ENCODE measurements around the gene FRG2B.
"Not testable (repeated sequence)": the region's sequence is repeated elsewhere in the genome, so short reads cannot be mapped to it uniquely, and the experiment has no call there.

The FRG2B gene

DNA sequence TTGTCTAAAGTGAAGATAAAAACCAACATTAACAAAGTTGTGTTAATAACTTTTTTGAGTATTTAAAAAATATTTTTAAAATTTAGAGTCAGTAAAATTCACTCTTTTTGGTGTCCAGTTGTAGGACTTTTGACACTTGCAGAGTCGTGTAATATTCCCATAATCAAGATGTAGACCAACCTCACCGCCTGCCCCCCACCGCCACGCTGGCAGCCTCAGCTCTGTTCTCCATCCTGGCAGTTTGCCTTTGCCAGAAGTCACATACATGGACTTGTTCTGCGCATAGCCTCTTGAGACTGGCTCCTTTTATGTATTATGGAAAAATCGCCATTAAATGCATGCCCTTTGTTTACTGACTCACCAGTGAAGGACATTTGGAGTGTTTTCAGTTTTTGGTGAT is 33.9 kb downstream of the FRG2B start:
- no peak for DNase-seq

DNA sequence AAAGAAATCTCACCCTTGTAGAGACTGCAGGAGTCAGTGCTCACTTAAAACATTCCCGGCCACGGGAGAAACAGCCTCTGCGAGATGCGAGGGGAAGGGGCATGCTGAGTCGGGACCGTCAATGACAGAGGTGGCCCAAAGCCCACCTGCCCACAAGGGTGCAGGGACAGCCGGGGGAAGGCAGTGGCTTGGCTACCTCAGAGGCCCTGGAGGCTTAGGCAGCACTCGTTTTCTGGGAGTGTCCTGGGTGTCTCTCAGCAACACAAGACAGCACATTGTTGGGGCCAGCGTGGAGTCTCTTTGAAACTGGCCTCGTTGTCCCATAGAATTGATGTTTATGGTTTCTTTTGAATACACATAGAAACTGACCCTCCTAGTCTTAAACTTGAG is 35.6 kb downstream of the FRG2B start:
- DNase-seq: no peak

DNA sequence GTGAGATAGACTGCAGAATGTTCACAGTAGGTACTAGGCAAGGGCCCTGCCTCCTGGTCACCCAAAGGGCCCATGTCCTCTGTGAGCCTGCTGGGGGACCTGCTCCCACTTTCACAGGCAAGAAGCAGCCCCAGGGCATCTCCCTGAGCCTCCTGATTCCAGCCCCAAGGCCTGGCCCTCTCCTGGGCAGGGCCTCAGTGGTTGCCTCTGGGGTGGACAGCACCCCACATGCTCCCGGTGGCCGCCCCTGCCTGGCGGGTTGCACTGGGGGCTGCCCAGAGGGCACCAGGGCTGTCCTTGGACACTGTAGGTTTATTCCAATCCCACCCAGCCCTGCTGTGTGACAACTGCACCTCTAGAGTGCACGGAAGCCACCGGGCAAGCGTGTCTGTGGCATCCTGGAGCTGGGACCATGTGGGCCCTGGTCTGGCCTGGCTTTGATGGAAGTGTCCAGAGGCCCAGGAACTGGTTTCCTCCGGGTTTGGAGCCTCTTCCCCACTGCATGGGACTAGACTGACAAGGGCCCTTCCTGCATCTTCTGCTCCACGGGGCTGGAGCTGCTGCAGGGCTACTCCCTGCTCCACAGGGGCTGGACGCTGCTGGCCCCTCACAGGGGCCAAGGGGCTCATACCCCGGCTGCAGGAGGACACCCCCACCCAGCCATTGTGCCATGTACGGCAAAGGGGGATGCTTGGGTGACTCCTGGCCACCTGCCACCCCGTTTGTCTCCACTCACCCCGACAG is 36.2 kb downstream of the FRG2B start:
- DNase-seq: no peak

DNA sequence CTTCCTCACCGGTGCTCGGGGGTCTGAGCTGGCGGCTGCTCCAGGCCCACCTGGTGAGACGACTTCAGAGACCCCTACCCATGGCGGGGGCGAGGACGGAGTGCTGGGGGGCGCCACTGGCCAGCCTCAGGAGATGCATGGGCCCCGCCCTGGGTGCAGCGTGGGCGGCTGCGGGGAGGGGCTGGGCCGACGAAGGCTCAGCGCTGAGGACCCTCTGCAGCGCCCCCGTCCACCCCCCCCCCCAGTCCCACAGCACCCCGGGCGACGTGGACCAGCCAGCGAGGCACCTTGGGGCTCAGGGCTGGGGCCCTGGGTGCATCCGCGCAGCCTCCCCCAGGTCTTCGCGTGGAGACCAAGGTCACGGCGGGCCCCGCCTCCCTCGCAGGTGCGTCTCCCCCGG is 49.6 kb downstream of the FRG2B start:
- not testable (repeated sequence) for DNase-seq

Data from NCI-H2107 (cell line).